Measurements from ENCODE around the gene TMOD1.
"Not testable (repeated sequence)": the region's sequence is repeated elsewhere in the genome, so short reads cannot be mapped to it uniquely, and the experiment has no call there.

TMOD1 gene

GRCh38 chr9:97501177-97501971 lies at the start of gene TMOD1:
TSS of gene TMOD1 (plus strand) at chr9:97501666. CDS start at chr9:97524189, 22,523 bp downstream.
- DNase-seq (ENCODE audit: low read depth in 2 of 3, low spot score in 1 of 3): peak in 1 of 3 donors; percentile 38

- not testable (repeated sequence) for DNase-seq (ENCODE audit: low read depth in 2 of 3, low spot score in 1 of 3)
Measured at GRCh38 chr9:97453573-97453972, 47.9 kb upstream of the TMOD1 start.

- DNase-seq (ENCODE audit: low read depth in 2 of 3, low spot score in 1 of 3): not testable (repeated sequence)
Measured at GRCh38 chr9:97456841-97457240, 44.6 kb upstream of the TMOD1 start.

GRCh38 chr9:97459326-97459725 lies 42.1 kb upstream of the TMOD1 start:
- no peak for DNase-seq (ENCODE audit: low read depth in 2 of 3, low spot score in 1 of 3)

- no peak for DNase-seq (ENCODE audit: low read depth in 2 of 3, low spot score in 1 of 3)
Measured at GRCh38 chr9:97462159-97462558, 39.3 kb upstream of the TMOD1 start.

- no peak for DNase-seq (ENCODE audit: low read depth in 2 of 3, low spot score in 1 of 3)
Measured at GRCh38 chr9:97462914-97463313, 38.6 kb upstream of the TMOD1 start.

GRCh38 chr9:97468658-97469448 lies 32.6 kb upstream of the TMOD1 start:
- peak; percentile 13 to 23 (median 19) for DNase-seq (ENCODE audit: low read depth in 2 of 3, low spot score in 1 of 3)

- DNase-seq (ENCODE audit: low read depth in 2 of 3, low spot score in 1 of 3): no peak
Measured at GRCh38 chr9:97470076-97470475, 31.4 kb upstream of the TMOD1 start.

GRCh38 chr9:97473717-97474116 lies 27.7 kb upstream of the TMOD1 start:
- DNase-seq (ENCODE audit: low read depth in 2 of 3, low spot score in 1 of 3): no peak

GRCh38 chr9:97474372-97474925 lies 27.0 kb upstream of the TMOD1 start:
- no peak for DNase-seq (ENCODE audit: low read depth in 2 of 3, low spot score in 1 of 3)

GRCh38 chr9:97475059-97475458 lies 26.4 kb upstream of the TMOD1 start:
- DNase-seq (ENCODE audit: low read depth in 2 of 3, low spot score in 1 of 3): no peak

- no peak for DNase-seq (ENCODE audit: low read depth in 2 of 3, low spot score in 1 of 3)
Measured at GRCh38 chr9:97478301-97478981, 23.0 kb upstream of the TMOD1 start.

- DNase-seq (ENCODE audit: low read depth in 2 of 3, low spot score in 1 of 3): no peak
Measured at GRCh38 chr9:97479496-97480159, 21.8 kb upstream of the TMOD1 start.

- DNase-seq (ENCODE audit: low read depth in 2 of 3, low spot score in 1 of 3): no peak
Measured at GRCh38 chr9:97480174-97480573, 21.3 kb upstream of the TMOD1 start.

GRCh38 chr9:97480749-97481148 lies 20.7 kb upstream of the TMOD1 start:
- DNase-seq (ENCODE audit: low read depth in 2 of 3, low spot score in 1 of 3): no peak

- DNase-seq (ENCODE audit: low read depth in 2 of 3, low spot score in 1 of 3): no peak
Measured at GRCh38 chr9:97484134-97484533, 17.3 kb upstream of the TMOD1 start.

GRCh38 chr9:97487107-97487506 lies 14.4 kb upstream of the TMOD1 start:
- no peak for DNase-seq (ENCODE audit: low read depth in 2 of 3, low spot score in 1 of 3)

GRCh38 chr9:97487861-97488260 lies 13.6 kb upstream of the TMOD1 start:
- DNase-seq (ENCODE audit: low read depth in 2 of 3, low spot score in 1 of 3): no peak

- no peak for DNase-seq (ENCODE audit: low read depth in 2 of 3, low spot score in 1 of 3)
Measured at GRCh38 chr9:97491216-97491999, 10.1 kb upstream of the TMOD1 start.

Measured in stimulated activated CD4-positive, alpha-beta T cell treated with anti-CD3 and anti-CD28 coated beads, Interleukin-12 subunit alpha, Interleukin-12 subunit beta, amount 100 ng/mL, for 48 hours (primary cell).